DMS 273 (cell line): ENCODE measurements around the gene PCNA.

Source experiments
- DNase-seq: peaks from one replicate; lab custom pipeline; 2025; ENCODE audit not compliant: unreplicated experiment; lab: John Stamatoyannopoulos, UW

The PCNA gene

GRCh38 chr20:5119435-5120184, at the start of gene PCNA:
PCNA (minus strand) TSS chr20:5119958; CDS start chr20:5119798, 160 bp downstream.
- DNase-seq, result peak; percentile 99

GRCh38 chr20:5168651-5169396, 49.1 kb upstream of the PCNA start:
- DNase-seq, result peak; percentile 55

GRCh38 chr20:5164645-5165625, 45.2 kb upstream of the PCNA start:
- DNase-seq, result no peak

- DNase-seq, result no peak
These were observed 41.9 kb upstream of the PCNA start for GRCh38 chr20:5161536-5162164.

GRCh38 chr20:5160882-5161281, 41.1 kb upstream of the PCNA start:
- DNase-seq, result no peak

- no peak for DNase-seq
These were observed 40.2 kb upstream of the PCNA start for GRCh38 chr20:5159928-5160327.

- no peak for DNase-seq
These were observed 37.1 kb upstream of the PCNA start for GRCh38 chr20:5156675-5157448.

GRCh38 chr20:5155404-5155803, 35.6 kb upstream of the PCNA start:
- no peak for DNase-seq

GRCh38 chr20:5154543-5154925, 34.8 kb upstream of the PCNA start:
- DNase-seq, result no peak

GRCh38 chr20:5153612-5154542, 34.1 kb upstream of the PCNA start:
- DNase-seq, result no peak

- no peak for DNase-seq
These were observed 33.4 kb upstream of the PCNA start for GRCh38 chr20:5153152-5153467.

- peak; percentile 63 for DNase-seq
These were observed 30.7 kb upstream of the PCNA start for GRCh38 chr20:5150226-5151076.

- DNase-seq, result no peak
These were observed 30.1 kb upstream of the PCNA start for GRCh38 chr20:5149892-5150225.

GRCh38 chr20:5148581-5148980, 28.8 kb upstream of the PCNA start:
- no peak for DNase-seq

- no peak for DNase-seq
These were observed 27.3 kb upstream of the PCNA start for GRCh38 chr20:5146871-5147592.

GRCh38 chr20:5146099-5146668, 26.4 kb upstream of the PCNA start:
- no peak for DNase-seq

GRCh38 chr20:5145365-5146098, 25.8 kb upstream of the PCNA start:
- no peak for DNase-seq
